Measurements from ENCODE around the gene C16orf54. TPM values are rescaled to one million over a fixed set of nuclear protein-coding genes. Genes with fewer than 3 reads are reported as not detected.
"Not testable (repeated sequence)": the region's sequence is repeated elsewhere in the genome, so short reads cannot be mapped to it uniquely, and the experiment has no call there.

C16orf54 gene
- total RNA-seq, 1 donor = not detected

DNA sequence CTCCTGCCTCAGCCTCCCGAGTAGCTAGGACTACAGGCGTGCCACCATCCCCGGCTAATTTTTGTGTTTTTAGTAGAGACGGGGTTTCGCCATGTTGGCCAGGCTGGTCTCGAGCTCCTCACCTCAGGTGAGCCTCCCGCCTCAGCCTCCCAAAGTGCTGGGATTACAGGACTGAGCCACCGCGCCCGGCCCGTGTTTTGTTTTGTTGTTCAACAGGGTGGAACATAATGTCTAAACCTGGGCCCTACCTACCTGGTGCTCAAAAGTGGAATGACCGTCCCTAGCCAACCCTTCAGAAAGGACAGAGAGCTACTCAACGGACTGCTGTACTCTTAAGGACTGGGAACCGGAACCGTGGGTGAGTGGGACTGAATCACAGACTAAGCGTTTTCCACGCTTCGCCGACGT is 44.0 kb upstream of the C16orf54 start:
- TF ChIP-seq, protein P1, sequence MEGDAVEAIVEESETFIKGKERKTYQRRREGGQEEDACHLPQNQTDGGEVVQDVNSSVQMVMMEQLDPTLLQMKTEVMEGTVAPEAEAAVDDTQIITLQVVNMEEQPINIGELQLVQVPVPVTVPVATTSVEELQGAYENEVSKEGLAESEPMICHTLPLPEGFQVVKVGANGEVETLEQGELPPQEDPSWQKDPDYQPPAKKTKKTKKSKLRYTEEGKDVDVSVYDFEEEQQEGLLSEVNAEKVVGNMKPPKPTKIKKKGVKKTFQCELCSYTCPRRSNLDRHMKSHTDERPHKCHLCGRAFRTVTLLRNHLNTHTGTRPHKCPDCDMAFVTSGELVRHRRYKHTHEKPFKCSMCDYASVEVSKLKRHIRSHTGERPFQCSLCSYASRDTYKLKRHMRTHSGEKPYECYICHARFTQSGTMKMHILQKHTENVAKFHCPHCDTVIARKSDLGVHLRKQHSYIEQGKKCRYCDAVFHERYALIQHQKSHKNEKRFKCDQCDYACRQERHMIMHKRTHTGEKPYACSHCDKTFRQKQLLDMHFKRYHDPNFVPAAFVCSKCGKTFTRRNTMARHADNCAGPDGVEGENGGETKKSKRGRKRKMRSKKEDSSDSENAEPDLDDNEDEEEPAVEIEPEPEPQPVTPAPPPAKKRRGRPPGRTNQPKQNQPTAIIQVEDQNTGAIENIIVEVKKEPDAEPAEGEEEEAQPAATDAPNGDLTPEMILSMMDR (IDR thresholded peaks at IDR 0.05; ENCODE audit: insufficient read depth, low read depth, low read length) = no peak
- DNase-seq (ENCODE audit: low read depth) = no peak
- H3K4me3 ChIP-seq (ENCODE audit: low read depth, low read length) = peak overlapping the region; percentile 76

DNA sequence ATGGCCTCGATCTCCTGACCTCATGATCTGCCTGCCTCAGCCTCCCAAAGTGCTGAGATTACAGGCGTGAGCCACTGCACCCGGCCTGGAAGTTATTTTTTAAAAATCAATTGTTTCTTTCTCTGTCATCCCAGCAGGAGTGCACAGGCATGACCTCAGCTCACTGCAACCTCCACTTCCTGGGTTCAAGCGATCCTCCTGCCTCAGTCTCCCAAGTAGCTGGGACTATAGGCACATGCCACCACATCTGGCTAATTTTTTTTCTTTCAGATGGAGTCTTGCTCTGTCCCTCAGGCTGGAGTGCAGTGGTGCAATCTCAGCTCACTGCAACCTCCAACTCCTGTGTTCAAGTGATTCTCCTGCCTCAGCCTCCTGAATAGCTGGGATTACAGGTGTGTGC is 41.4 kb upstream of the C16orf54 start:
- not testable (repeated sequence) for H3K4me3 ChIP-seq (ENCODE audit: low read depth, low read length); DNase-seq (ENCODE audit: low read depth)

DNA sequence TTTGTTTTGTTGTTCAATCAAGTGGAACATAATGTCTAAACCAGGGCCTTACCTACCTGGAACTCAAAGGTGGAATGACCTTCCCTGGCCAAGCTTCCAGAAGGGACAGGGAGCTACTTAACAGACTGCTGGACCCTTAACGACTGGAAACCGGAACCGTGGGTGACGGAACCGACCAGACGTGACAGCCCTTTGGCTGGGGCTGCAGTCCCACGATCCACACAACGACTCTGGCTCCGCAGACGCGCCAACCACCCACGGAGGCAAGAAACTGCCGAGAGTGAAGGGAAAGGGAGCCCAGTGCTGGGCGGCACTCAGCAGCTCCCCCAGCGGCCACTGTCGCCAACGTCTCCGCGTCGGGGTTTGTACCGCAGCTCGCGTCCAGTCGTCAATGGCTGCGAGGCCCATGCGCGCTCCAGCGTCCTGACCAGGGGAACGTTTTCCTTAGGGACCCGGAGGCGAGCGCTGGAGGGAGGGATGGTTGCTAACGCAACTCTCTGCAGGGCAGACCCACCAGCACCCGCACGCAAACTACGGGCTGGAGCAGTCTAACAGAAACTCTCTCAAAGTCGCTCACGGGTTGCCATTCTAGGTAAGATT is 39.2 kb upstream of the C16orf54 start:
- peak; percentile 69 for DNase-seq (ENCODE audit: low read depth)
- TF ChIP-seq, protein P1 (IDR thresholded peaks at IDR 0.05; ENCODE audit: insufficient read depth, low read depth, low read length) = peak; percentile 93
- peak overlapping the region; percentile 39 for H3K4me3 ChIP-seq (ENCODE audit: low read depth, low read length)

DNA sequence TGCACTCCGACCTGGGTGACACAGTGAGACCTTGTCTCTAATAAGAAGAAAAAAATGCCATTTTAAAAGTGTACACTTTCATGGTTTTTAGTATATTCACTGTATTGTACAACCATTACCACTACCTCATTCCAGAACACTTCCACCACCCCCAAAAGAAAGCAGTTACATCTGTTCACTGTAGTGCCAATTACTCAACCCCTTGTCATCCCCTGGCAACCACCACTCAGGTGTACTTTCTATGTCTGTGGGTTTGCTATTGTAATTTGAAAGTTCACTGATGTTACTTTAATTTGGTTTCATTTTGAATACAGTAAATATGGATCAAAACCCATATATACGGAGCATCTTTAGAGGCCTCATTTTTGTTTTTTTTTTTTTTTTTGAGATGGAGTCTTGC is 38.4 kb upstream of the C16orf54 start:
- TF ChIP-seq, protein P1 (IDR thresholded peaks at IDR 0.05; ENCODE audit: insufficient read depth, low read depth, low read length) = no peak
- no peak for DNase-seq (ENCODE audit: low read depth)
- no peak overlapping the region for H3K4me3 ChIP-seq (ENCODE audit: low read depth, low read length)

DNA sequence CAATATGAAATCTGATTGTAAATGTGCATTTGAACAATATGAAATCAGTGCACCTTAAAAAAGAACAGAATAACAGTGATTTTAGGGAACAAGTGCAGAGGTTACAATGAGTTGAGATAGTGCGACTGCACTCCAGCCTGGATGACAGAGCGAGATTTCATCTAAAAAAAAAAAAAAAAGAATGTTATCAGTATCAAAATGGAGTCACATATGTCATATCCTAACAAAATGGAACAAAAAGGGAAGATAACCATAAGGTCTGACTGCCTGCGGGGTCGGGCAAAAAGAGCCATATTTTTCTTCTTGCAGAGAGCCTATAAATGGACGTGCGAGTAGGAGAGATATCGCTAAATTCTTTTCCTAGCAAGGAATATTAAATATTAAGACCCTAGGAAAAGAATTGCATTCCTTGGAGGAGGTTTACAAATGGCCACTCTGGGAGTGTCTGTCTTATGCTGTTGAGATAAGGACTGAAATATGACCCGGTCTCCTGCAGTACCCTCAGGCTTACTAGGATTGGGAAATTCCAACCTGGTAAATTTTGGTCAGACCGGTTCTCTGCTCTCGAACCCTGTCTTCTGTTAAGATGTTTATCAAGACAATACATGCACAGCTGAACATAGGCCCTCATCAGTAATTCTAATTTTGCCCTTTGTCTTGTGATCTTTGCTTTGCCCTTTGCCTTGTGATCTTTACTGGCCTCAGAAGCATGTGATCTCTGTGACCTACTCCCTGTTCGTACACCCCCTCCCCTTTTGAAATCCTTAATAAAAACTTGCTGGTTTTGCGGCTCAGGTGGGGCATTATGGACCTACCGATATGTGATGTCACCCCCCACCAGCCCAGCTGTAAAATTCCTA is 37.5 kb upstream of the C16orf54 start:
- DNase-seq (ENCODE audit: low read depth); H3K4me3 ChIP-seq (ENCODE audit: low read depth, low read length): not testable (repeated sequence)

DNA sequence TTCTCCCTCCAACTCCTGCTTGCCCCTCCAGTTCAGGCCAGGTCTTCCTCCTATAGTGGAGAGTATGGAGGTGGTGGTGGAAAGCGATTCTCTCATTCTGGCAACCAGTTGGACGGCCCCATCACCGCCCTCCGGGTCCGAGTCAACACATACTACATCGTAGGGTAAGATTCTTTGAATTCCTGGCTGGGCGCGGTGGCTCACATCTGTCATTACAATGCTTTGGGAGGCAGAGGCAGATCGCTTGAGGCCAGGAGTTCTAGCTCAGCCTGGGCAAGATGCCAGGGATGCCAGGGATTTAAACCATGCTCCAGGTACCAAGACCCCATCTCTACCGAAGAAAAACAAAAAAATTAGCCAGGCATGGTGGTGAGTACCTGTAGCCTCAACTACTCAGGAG is 33.7 kb upstream of the C16orf54 start:
- TF ChIP-seq, protein P1 (IDR thresholded peaks at IDR 0.05; ENCODE audit: insufficient read depth, low read depth, low read length) = no peak
- no peak for DNase-seq (ENCODE audit: low read depth)
- H3K4me3 ChIP-seq (ENCODE audit: low read depth, low read length) = no peak overlapping the region

DNA sequence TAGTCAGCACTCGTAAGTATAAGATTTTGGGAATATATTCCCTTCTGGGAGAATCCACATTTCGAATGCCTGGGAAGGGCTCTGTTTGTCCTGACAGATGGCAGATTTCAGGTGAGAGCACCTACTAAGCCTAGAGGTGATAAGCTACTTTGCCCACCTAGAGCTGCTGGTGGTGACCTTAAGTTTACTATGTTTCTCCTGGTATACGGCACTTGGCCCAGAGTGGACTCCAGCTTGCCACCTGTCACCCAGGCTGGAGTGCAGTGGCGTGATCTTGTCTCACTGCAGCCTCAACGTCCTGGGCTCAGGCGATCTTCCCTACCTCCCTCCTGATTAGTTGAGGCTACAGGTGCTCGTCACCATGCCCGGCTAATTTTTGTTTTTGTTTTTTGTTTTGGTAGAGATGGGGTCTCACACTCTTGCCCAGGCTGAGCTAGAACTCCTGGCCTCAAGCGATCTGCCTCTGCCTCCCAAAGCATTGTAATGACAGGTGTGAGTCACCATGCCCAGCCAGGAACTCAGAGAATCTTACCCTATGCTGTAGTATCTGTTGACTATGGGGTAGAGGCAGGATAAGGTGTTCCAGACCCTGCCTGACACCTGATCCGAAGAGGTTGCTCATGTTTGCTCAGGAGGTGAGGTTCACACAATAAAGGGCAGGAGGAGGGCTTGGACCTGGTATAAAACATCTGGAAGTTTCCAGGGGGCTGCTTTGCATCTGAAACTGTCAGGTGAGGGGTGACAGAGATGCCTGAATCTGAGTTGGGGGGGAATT is 32.0 kb upstream of the C16orf54 start, which contains the start of gene ZG16:
Gene ZG16 (plus strand): TSS at position 681 of the 775 bp plus-strand sequence. CDS start 1,011 bp downstream, outside the sequence.
- no peak for DNase-seq (ENCODE audit: low read depth)
- TF ChIP-seq, protein P1 (IDR thresholded peaks at IDR 0.05; ENCODE audit: insufficient read depth, low read depth, low read length) = no peak
- no peak within 1 kb of the TSS for H3K4me3 ChIP-seq (ENCODE audit: low read depth, low read length)

Data from fibroblast of villous mesenchyme (primary cell).